HG03066 (cell line): ENCODE data around the gene MRPS27.
A peak's percentile ranks its signal among the peaks of the same experiment; 100 is the strongest.
"Not testable (repeated sequence)": the region's sequence is repeated elsewhere in the genome, so short reads cannot be mapped to it uniquely, and the experiment has no call there.

Source experiments
- ATAC-seq: cut with Tn5 transposase; IDR thresholded peaks from one replicate; pipeline ENCODE4 v1.9.1; 2021; ENCODE audit warnings: low read depth; ENCODE audit not compliant: unreplicated experiment

MRPS27 gene

GRCh38 chr5:72179816-72180440 is 140.1 kb downstream of the MRPS27 start:
- no peak for ATAC-seq

GRCh38 chr5:72179028-72179815 is 140.8 kb downstream of the MRPS27 start:
- ATAC-seq: no peak

DNA sequence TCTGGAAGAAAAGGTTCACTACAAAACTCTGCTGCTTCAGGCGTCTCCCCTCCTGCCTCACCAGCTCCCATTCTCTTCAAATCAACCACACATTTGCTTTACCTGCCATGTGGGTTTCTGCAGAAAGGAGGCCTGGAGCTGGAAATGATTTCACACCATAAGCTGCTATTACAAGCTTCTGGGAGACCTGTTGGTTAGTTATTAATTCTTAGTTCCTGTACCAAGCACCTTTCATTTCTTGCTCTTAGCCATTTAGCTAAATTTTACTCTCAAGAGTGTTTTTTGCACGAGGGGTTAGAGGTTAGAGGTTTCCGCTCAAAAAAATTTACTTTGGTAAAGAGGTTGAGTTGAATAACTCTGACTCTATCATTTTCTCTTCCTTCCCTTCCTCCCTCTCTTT is 142.5 kb downstream of the MRPS27 start:
- ATAC-seq: peak; percentile 80

DNA sequence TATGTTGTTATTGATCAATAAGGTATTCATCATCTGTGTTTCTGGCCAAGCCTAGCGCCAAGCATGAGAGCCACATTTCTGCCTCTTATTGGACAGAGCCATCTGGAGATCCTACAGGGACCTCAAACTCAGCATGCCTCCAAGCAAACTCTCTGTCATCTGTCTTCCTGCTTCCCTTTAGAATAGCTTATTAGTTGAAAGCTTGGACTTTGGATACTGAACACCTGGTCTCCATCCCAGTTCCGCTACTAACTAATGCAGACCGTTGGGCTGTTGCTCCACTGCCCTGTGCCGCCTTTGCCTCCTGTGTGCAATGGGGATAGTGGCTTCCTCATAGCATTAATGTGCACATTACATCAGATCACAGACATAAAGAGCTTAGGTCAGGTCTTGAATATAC is 147.3 kb downstream of the MRPS27 start:
- ATAC-seq: no peak

- ATAC-seq: no peak
These were observed 148.4 kb downstream of the MRPS27 start for GRCh38 chr5:72171667-72172066.

GRCh38 chr5:72171181-72171580 is 148.9 kb downstream of the MRPS27 start:
- ATAC-seq: not testable (repeated sequence)

DNA sequence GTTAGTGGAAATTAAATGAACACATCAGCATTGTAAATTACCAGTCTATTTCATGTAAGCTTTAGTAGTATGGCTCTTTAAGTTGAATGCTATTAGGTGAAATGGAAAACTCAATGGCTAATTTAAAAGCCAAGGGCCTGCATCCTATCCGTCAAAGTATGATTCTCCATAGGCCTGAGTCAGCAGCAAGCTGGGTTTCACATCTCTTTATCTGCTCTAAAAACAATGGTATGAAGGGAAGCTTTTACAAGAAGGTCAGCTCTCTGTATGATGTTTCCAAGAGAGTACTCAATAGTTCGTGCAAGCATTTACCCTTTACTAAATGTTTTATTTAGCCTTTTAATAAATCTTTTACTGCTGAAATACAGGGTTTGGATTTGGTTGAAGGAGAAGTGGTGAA is 149.9 kb downstream of the MRPS27 start:
- no peak for ATAC-seq
